ENCODE results near the gene LANCL3.

LANCL3 gene

GRCh38 chrX:37684973-37685372, 113.5 kb downstream of the LANCL3 start:
- no peak for DNase-seq

GRCh38 chrX:37685381-37686359, 114.2 kb downstream of the LANCL3 start, which contains the start of gene XK:
Gene XK, plus strand, starts transcription at chrX:37685791. Its CDS starts 171 bp downstream, at chrX:37685962.
- DNase-seq = peak; percentile 24

- no peak for DNase-seq
Measured at GRCh38 chrX:37686369-37686995, 115.0 kb downstream of the LANCL3 start.

- DNase-seq = no peak
Measured at GRCh38 chrX:37686996-37687395, 115.5 kb downstream of the LANCL3 start.

GRCh38 chrX:37690119-37690518, 118.7 kb downstream of the LANCL3 start:
- DNase-seq = no peak

- DNase-seq = no peak
Measured at GRCh38 chrX:37692918-37693317, 121.5 kb downstream of the LANCL3 start.

GRCh38 chrX:37697169-37697760, 125.8 kb downstream of the LANCL3 start:
- no peak for DNase-seq

GRCh38 chrX:37701588-37701987, 130.1 kb downstream of the LANCL3 start:
- DNase-seq = no peak

- DNase-seq = no peak
Measured at GRCh38 chrX:37711991-37712390, 140.5 kb downstream of the LANCL3 start.

- no peak for DNase-seq
Measured at GRCh38 chrX:37712458-37712857, 141.0 kb downstream of the LANCL3 start.

- DNase-seq = no peak
Measured at GRCh38 chrX:37714479-37714878, 143.0 kb downstream of the LANCL3 start.

GRCh38 chrX:37716602-37717001, 145.1 kb downstream of the LANCL3 start:
- no peak for DNase-seq

- DNase-seq = no peak
Measured at GRCh38 chrX:37717708-37718107, 146.2 kb downstream of the LANCL3 start.

GRCh38 chrX:37722595-37722994, 151.1 kb downstream of the LANCL3 start:
- DNase-seq = no peak

GRCh38 chrX:37726346-37726745, 154.9 kb downstream of the LANCL3 start:
- DNase-seq = no peak
